ENCODE measurements around the gene TMEFF1. TPM values are rescaled to one million over a fixed set of nuclear protein-coding genes. Genes with fewer than 3 reads are reported as not detected.

Gene TMEFF1
- total and polyA plus RNA-seq, 4 donors = 0.01 to 0.77 (median 0.71) TPM; not detected in 1

DNA sequence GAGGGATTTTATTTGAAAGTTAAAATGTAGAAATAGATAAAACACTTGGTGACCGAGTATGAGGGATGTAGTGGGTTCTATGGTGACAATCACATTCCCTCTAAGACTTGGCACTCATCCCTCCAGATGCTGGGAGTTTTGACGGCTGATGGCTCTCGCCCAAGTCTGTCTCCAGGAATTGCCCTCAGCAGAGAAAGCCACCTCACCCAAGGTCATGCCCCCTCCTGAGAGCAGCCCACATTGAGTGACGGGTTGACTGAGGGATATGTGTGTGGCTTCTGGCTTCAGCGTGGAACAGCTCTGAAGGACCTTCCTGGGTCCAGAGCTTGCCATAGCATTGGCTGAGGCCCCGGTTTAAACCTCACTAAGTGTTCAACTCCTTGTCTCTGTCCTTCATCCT is 124.3 kb downstream of the TMEFF1 start:
- Histone ChIP-seq H3K27ac (ENCODE audit: low read depth in 1 of 2, low read length in 1 of 2) (no peak overlapping the region), H3K36me3 (ENCODE audit: control insufficient read depth in 4 of 4, insufficient read depth in 4 of 4, low read length in 4 of 4) (no peaks in the 10 kb centered on the region), H3K4me3 (no peak overlapping the region), H3K9me3 (ENCODE audit: control insufficient read depth in 4 of 4, insufficient read depth in 3 of 4, low read length in 3 of 4) (no peaks in the 10 kb centered on the region), H3K27me3 (ENCODE audit: control insufficient read depth in 3 of 3, insufficient read depth in 3 of 3, low read length in 2 of 3) (no peaks in the 10 kb centered on the region), H3K4me1 (ENCODE audit: control insufficient read depth in 5 of 5, insufficient read depth in 5 of 5, low read length in 5 of 5) (peaks cover 0 to 9% (median 0%) of the 10 kb centered on the region in 5 donors), H3K9ac (ENCODE audit: insufficient read depth in 1 of 2, low read length in 2 of 2) (no peak overlapping the region)
- WGBS, 2 donors = 46 to 61% methylated on average over 6 of the region's 6 CpGs
- TF ChIP-seq, protein P1, sequence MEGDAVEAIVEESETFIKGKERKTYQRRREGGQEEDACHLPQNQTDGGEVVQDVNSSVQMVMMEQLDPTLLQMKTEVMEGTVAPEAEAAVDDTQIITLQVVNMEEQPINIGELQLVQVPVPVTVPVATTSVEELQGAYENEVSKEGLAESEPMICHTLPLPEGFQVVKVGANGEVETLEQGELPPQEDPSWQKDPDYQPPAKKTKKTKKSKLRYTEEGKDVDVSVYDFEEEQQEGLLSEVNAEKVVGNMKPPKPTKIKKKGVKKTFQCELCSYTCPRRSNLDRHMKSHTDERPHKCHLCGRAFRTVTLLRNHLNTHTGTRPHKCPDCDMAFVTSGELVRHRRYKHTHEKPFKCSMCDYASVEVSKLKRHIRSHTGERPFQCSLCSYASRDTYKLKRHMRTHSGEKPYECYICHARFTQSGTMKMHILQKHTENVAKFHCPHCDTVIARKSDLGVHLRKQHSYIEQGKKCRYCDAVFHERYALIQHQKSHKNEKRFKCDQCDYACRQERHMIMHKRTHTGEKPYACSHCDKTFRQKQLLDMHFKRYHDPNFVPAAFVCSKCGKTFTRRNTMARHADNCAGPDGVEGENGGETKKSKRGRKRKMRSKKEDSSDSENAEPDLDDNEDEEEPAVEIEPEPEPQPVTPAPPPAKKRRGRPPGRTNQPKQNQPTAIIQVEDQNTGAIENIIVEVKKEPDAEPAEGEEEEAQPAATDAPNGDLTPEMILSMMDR (IDR thresholded peaks at IDR 0.05; ENCODE audit: control extremely low read depth, extremely low read depth) = no peak
- ATAC-seq (ENCODE audit: insufficient read depth, low FRiP score) = no peak
- DNase-seq = no peak

DNA sequence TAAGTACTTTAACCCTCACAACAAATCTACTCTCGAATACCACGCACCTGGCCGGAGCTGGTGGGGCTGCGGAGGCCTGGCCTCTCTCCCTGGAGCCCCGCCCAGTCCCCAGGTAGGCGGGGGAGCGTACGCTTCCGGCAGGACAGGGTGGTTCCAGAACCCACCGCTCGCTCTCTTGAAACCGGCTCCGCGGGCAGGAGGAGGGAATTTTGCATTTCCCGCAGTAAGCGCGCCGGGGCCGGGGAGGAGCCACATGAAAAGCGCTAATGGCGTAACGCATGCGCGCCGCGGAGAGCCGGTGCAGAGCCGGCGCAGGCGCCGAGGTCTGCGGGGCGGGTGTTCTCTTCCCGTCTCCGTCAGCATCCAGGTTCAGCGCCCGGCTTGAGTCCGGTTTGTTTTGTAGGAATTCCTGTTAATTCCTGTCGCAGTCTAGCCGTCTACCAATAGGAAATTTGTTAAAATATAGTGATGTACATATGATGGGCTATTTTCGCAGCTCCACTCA is 125.7 kb downstream of the TMEFF1 start:
- H3K9ac ChIP-seq (ENCODE audit: insufficient read depth in 1 of 2, low read length in 2 of 2) = peak overlapping the region in 1 of 2 donors; percentile 58
- no peaks in the 10 kb centered on the region for H3K9me3 ChIP-seq (ENCODE audit: control insufficient read depth in 4 of 4, insufficient read depth in 3 of 4, low read length in 3 of 4)
- peak; percentile 81 to 89 (median 89) for DNase-seq
- no peaks in the 10 kb centered on the region for H3K36me3 ChIP-seq (ENCODE audit: control insufficient read depth in 4 of 4, insufficient read depth in 4 of 4, low read length in 4 of 4)
- peak; percentile 87 for ATAC-seq (ENCODE audit: insufficient read depth, low FRiP score)
- H3K27ac ChIP-seq (ENCODE audit: low read depth in 1 of 2, low read length in 1 of 2) = peak overlapping the region in 1 of 2 donors; percentile 54
- H3K4me3 ChIP-seq = peak overlapping the region; percentile 20
- peaks cover 0 to 9% (median 0%) of the 10 kb centered on the region in 5 donors for H3K4me1 ChIP-seq (ENCODE audit: control insufficient read depth in 5 of 5, insufficient read depth in 5 of 5, low read length in 5 of 5)
- no peaks in the 10 kb centered on the region for H3K27me3 ChIP-seq (ENCODE audit: control insufficient read depth in 3 of 3, insufficient read depth in 3 of 3, low read length in 2 of 3)
- TF ChIP-seq, protein P1 (IDR thresholded peaks at IDR 0.05; ENCODE audit: control extremely low read depth, extremely low read depth) = no peak
- 1% methylated on average over 41 of the region's 41 CpGs for WGBS, 2 donors

DNA sequence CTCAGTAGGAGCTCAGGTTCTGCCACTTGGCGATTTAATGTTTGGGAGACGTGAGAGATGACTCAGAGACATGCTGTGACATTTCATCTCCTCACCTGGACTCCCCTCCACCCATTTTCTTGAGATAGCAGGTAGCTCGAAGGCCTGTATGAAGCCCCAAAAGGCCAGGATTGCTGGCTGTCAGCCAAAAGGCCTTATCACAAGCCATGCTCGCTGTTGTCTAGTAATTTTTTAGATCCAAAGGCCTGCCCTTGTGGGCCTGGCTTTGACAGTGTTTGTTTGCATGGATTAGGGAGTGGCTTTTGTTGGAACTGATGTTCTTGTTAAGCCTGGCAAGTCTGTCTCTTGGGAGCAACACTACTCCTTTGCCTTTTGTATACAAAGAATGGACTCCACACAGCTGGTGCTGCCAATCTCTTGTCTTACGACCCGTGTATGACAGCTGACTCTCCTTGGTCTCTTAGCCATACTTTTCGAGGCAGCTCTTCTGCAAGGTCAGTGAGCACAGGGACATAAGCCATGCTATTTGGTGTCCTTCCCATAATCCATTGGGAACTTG is 127.7 kb downstream of the TMEFF1 start:
- H3K36me3 ChIP-seq (ENCODE audit: control insufficient read depth in 4 of 4, insufficient read depth in 4 of 4, low read length in 4 of 4) = no peaks in the 10 kb centered on the region
- no peaks in the 10 kb centered on the region for H3K9me3 ChIP-seq (ENCODE audit: control insufficient read depth in 4 of 4, insufficient read depth in 3 of 4, low read length in 3 of 4)
- H3K4me1 ChIP-seq (ENCODE audit: control insufficient read depth in 5 of 5, insufficient read depth in 5 of 5, low read length in 5 of 5) = peaks cover 0 to 6% (median 0%) of the 10 kb centered on the region in 5 donors
- no peak overlapping the region for H3K4me3 ChIP-seq
- WGBS, 2 donors = 88 to 94% methylated on average over 7 of the region's 7 CpGs
- ATAC-seq (ENCODE audit: insufficient read depth, low FRiP score) = no peak
- H3K27me3 ChIP-seq (ENCODE audit: control insufficient read depth in 3 of 3, insufficient read depth in 3 of 3, low read length in 2 of 3) = no peaks in the 10 kb centered on the region
- no peak overlapping the region for H3K27ac ChIP-seq (ENCODE audit: low read depth in 1 of 2, low read length in 1 of 2)
- no peak overlapping the region for H3K9ac ChIP-seq (ENCODE audit: insufficient read depth in 1 of 2, low read length in 2 of 2)
- no peak for DNase-seq
- TF ChIP-seq, protein P1 (IDR thresholded peaks at IDR 0.05; ENCODE audit: control extremely low read depth, extremely low read depth) = no peak

DNA sequence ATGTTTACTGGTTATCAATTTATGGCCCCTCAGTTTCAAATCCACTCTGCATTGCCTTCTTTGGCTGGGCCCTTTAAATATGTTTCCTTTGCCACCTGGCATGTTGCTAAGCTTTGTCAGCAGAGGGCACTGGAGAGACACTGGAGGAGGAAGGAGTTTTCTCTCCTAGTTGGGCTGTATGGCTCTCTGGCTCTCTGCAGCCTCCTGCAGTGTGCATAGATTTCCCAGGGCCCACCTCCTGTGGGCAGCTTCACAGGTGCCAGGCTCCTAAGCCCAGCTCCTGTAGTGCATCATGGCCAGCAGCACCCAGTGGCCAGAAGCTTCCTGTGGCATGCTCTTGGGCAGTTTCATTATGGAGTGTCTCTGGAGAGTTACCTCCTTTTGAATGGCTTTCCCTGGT is 128.3 kb downstream of the TMEFF1 start:
- ATAC-seq (ENCODE audit: insufficient read depth, low FRiP score) = no peak
- H3K4me1 ChIP-seq (ENCODE audit: control insufficient read depth in 5 of 5, insufficient read depth in 5 of 5, low read length in 5 of 5) = peaks cover 0 to 6% (median 0%) of the 10 kb centered on the region in 5 donors
- no peaks in the 10 kb centered on the region for H3K36me3 ChIP-seq (ENCODE audit: control insufficient read depth in 4 of 4, insufficient read depth in 4 of 4, low read length in 4 of 4)
- no peak overlapping the region for H3K4me3 ChIP-seq
- TF ChIP-seq, protein P1 (IDR thresholded peaks at IDR 0.05; ENCODE audit: control extremely low read depth, extremely low read depth) = no peak
- no peak overlapping the region for H3K9ac ChIP-seq (ENCODE audit: insufficient read depth in 1 of 2, low read length in 2 of 2)
- no peaks in the 10 kb centered on the region for H3K27me3 ChIP-seq (ENCODE audit: control insufficient read depth in 3 of 3, insufficient read depth in 3 of 3, low read length in 2 of 3)
- no peak overlapping the region for H3K27ac ChIP-seq (ENCODE audit: low read depth in 1 of 2, low read length in 1 of 2)
- no peaks in the 10 kb centered on the region for H3K9me3 ChIP-seq (ENCODE audit: control insufficient read depth in 4 of 4, insufficient read depth in 3 of 4, low read length in 3 of 4)
- DNase-seq = peak; percentile 56 to 69 (median 60)
